NCI-H1048 (cell line): ENCODE measurements around the gene TXNRD3.

Experiments
- DNase-seq: peaks from one replicate; lab custom pipeline; 2025; lab: John Stamatoyannopoulos, UW

Gene TXNRD3

GRCh38 chr3:126672340-126672739, 17.4 kb upstream of the TXNRD3 start:
- DNase-seq = no peak

GRCh38 chr3:126671521-126671920, 16.6 kb upstream of the TXNRD3 start:
- no peak for DNase-seq

- no peak for DNase-seq
Observed at GRCh38 chr3:126668450-126669401, 13.8 kb upstream of the TXNRD3 start.

- DNase-seq = no peak
Observed at GRCh38 chr3:126667631-126668449, 12.9 kb upstream of the TXNRD3 start.

GRCh38 chr3:126666658-126667528, 12.0 kb upstream of the TXNRD3 start:
- no peak for DNase-seq

- DNase-seq = no peak
Observed at GRCh38 chr3:126665959-126666657, 11.2 kb upstream of the TXNRD3 start.

GRCh38 chr3:126665221-126665936, 10.5 kb upstream of the TXNRD3 start:
- no peak for DNase-seq

- DNase-seq = no peak
Observed at GRCh38 chr3:126664591-126665214, 9.8 kb upstream of the TXNRD3 start.

- DNase-seq = no peak
Observed at GRCh38 chr3:126663750-126664149, 8.8 kb upstream of the TXNRD3 start.

GRCh38 chr3:126663257-126663656, 8.3 kb upstream of the TXNRD3 start:
- DNase-seq = no peak

- no peak for DNase-seq
Observed at GRCh38 chr3:126661532-126662364, 6.8 kb upstream of the TXNRD3 start.

- DNase-seq = no peak
Observed at GRCh38 chr3:126659915-126660886, 5.3 kb upstream of the TXNRD3 start.

- DNase-seq = no peak
Observed at GRCh38 chr3:126658584-126658983, 3.7 kb upstream of the TXNRD3 start.

- no peak for DNase-seq
Observed at GRCh38 chr3:126657901-126658300, 3.0 kb upstream of the TXNRD3 start.

GRCh38 chr3:126656371-126657134, 1.6 kb upstream of the TXNRD3 start:
- DNase-seq = no peak

- no peak for DNase-seq
Observed at GRCh38 chr3:126655887-126656286, 963 bp upstream of the TXNRD3 start.

GRCh38 chr3:126649556-126650092, 5.3 kb downstream of the TXNRD3 start:
- DNase-seq = no peak
